ENCODE data around the gene SYTL5.

Gene SYTL5

DNA sequence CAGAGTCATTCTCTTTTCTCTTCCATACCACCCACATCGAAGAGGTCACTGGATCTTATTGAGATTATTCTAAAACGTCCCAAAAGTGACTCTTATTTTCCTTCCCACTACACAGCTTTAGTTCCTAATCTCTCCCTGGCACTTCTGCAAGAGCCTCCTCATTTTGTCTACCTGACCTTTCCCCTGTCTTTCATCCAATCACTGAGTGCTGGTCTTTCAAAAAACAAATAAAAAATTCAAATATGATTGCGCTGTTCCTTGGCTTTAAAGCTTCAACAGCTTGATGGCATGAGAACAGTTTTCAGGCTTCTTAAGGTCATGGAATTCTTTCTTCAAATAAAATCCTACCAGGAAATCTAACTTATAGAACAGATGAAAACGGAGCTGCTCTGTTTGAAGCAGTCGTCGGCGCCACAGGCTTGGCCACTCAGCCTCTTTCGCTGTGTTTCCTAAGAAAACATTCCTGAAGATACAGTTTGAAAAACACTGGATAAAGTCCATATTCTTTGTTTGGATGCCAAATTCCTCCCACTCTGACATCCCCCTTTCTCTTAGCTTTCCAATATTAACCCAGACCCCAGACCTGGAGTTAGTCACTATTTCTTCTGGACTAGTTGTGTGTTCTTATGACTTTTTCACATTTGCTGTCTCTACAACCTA is 12.5 kb downstream of the SYTL5 start:
- peak; percentile 4 for DNase-seq (ENCODE audit: low read depth, low spot score)

- no peak for DNase-seq (ENCODE audit: low read depth, low spot score)
Measured at GRCh38 chrX:38028300-38028699, 21.9 kb downstream of the SYTL5 start.

GRCh38 chrX:38036466-38036865 is 30.1 kb downstream of the SYTL5 start:
- no peak for DNase-seq (ENCODE audit: low read depth, low spot score)

DNA sequence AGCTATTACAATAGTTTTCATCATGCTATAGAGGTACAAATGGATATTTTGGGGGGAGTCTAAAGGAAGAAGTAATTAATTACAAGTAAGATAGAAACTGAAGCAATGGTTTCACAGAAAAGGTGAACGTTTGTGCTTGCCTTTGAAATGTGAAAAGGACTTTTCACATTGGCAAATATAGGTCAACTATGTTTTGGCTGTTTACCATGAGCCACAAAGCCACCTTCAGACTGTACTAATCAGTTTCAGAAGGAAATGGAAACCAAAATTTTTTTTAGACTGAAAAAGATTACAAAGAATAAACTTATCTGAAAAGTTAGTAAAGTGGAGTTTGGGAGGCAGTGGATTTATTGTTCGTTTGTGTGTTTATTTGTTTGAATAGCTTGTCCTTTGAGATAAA is 32.1 kb downstream of the SYTL5 start:
- no peak for DNase-seq (ENCODE audit: low read depth, low spot score)

DNA sequence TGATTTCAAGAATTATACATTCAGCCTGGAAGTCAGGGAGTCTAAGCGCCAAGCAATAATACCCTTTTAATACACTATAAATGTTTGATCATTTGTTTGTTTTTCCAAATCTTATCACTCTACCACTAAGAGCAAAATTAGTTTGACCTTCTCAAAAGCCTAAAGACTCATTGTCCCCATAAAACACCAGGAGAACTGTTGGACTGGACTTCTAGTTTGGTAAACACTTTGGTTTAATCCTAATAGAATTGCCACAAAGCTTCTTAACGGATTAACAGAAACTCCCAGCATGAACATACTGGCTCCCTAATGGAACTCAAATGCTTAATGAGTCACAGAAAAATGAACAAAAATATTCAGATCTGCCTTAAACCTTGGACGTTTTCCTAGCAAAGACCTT is 34.9 kb downstream of the SYTL5 start:
- DNase-seq (ENCODE audit: low read depth, low spot score) = no peak

- no peak for DNase-seq (ENCODE audit: low read depth, low spot score)
Measured at GRCh38 chrX:38044701-38045100, 38.3 kb downstream of the SYTL5 start.

DNA sequence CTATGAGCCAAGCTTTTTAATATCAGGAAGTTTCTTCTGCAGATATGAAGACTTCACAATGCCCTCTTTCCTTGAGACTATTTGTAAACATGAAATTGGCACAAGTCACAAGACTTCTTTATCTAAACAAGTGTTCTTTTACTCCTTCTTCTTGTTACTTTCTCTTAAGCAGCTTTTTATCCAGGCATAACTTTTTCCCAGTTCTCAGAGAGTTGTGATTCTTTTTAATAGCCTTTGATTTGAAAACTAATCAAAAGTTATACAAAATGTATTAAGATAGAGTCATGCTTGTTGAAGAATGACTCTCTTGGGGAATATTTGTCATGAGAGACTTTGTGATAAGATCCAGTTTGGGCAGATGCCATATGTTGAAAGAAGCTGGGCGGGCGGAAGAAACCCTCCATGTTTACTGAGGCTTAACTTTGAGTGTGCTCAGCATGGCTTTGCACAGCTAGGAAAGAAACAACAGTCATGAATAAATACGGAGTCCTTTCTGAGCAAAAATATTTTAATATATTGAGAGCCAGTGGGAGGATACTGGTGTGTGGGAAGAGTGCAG is 39.3 kb downstream of the SYTL5 start:
- DNase-seq (ENCODE audit: low read depth, low spot score) = no peak

DNA sequence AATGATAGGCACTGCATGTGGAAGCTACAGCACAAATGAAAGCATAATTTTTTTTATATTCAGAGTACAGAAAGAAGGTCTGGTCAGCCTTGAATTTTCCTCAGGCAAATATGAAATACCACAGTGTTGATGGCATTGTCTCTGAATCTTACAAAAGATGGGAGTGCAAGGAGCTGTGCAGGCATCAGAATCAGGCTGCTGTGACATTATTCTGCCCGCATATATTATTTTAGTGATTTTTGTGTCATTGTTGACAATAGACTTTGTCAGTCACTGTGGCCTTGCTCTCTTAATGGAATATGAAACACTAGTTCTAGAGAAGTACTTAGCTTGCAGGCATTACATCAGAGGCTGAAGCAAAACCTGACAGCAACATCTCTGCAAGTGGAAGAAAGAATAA is 42.5 kb downstream of the SYTL5 start:
- no peak for DNase-seq (ENCODE audit: low read depth, low spot score)

- DNase-seq (ENCODE audit: low read depth, low spot score) = no peak
Measured at GRCh38 chrX:38050806-38051205, 44.5 kb downstream of the SYTL5 start.

GRCh38 chrX:38052096-38052495 is 45.7 kb downstream of the SYTL5 start:
- no peak for DNase-seq (ENCODE audit: low read depth, low spot score)

DNA sequence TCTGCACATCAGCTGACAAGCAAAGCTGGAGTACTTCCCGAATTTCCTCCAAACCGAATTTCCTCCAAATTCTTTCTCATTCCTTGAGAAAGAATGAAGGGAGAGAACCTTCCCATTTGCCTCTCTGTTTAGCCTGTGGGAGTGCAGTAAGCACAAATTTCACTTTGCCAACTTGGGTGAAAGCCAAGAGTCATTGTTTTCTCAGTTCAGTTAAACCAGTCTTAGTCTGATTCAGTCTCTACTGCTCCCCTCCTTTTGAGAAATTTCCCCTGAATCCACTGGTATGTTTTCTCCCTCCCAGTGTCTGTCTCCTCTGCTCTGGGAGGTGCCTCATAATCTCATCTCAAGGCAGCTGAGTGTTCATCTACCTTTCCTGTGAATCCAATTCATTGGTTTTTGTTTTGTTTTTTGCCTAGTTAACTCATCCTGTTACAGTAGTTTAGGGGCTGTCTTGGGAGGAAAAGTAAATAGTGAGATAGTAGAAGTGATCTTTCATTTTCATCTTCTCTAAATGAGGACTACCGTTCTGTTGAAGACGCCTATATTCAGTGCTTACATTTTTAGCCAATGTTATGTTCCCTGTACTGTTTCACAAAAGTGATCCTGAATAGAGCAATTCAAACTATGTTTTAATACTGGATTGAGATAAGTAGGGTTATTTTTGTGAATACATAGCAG is 49.0 kb downstream of the SYTL5 start:
- peak; percentile 11 for DNase-seq (ENCODE audit: low read depth, low spot score)

DNA sequence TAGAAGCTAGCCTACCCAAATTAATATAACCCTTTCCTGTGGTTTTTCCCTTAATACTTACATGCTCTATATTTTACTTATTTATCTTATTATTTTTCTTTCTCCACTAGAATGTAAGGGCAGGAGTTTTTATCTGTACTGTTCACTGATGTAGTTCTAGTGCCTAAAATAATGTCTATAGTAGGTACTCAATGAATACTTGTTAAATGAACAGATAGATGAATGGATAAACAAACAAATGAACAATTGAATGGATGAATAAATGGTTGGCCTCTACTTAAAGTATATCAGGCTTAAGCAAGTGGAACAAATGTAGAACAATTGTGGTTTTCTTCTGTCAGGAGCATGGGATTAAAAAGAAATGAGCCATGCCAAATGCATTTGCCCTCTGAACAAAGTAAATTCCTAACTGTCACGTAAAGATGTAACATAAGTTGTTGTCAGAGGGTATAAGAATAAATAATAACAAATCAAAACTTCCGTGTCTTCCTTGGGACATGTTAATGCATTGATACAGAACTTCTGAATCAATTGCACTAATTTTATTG is 54.1 kb downstream of the SYTL5 start:
- no peak for DNase-seq (ENCODE audit: low read depth, low spot score)

DNA sequence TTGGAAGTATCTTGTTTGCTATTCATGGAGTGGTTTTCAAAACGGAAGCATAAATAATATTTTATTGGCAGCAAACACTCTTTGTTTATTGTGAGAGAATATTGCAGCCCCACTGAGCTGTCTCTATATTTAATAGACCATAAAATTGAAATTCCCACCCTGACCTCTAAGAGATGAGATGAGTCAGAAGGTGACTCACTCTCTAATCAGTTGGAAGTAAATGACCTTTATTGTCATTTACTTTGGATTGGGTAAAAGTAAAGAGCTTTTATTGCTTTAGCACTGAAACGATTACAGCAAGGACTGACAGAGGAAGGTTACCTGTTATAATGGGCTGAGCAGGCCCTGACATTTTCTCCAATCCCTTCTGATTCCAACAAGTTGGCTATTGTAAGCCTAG is 55.0 kb downstream of the SYTL5 start:
- DNase-seq (ENCODE audit: low read depth, low spot score) = no peak

DNA sequence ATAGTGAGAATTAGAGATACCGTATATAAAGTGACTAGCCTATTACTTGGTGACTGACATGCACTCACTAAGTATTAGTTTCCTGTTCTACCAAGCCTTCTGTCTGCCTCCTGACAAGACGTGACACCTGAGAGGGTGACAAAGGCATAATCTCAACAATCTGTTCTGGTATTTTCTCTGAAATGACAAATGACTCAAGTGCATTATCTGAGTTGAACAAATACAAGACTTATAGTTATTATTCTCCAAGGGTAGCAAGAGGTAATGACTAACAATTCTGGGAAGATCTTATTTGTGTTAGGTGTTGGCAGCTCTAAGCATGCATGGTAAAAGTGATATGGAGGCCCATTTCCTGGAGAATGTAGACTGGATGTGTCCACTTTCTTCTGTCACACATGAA is 60.6 kb downstream of the SYTL5 start:
- no peak for DNase-seq (ENCODE audit: low read depth, low spot score)

- DNase-seq (ENCODE audit: low read depth, low spot score) = no peak
Measured at GRCh38 chrX:38069273-38069672, 62.9 kb downstream of the SYTL5 start.

DNA sequence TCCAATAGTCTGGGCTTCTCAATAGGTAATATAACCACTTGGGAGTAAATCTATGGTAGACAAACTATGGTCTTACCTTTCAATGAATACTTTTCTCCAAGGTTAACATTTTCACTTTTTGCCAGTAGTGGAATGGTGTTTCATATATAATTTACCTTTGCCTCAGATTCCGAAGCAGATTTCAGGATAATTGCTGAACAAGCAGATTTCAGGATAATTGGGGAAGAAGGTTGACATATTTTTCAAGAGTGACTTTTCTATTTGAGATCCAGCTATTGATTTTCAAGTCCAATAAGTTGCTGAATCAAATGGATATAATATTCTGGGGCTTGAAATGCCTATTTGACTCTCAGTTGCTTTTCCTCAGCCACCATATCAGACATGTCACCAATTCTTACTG is 63.6 kb downstream of the SYTL5 start:
- DNase-seq (ENCODE audit: low read depth, low spot score) = no peak

GRCh38 chrX:38079463-38079862 is 73.1 kb downstream of the SYTL5 start:
- DNase-seq (ENCODE audit: low read depth, low spot score) = no peak

- DNase-seq (ENCODE audit: low read depth, low spot score) = no peak
Measured at GRCh38 chrX:38080808-38081207, 74.5 kb downstream of the SYTL5 start.

DNA sequence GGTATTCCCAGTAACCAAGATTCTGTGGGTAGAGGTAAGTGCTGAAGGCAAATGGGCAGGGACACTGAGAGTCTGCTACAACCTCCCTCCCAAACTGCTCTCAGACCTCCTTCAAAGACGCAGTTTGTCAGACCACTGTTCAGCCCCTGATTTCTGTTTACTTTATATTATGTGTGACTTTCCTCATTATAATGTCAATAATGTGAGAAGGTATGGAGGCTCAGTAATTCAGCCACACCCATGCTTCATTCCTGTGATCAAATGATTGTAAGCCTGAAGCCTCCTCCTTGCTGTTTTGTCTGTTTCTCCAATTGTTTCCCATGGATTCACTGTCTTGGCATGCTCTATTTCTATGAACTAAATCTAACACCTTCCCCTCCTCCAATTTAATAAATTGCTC is 75.6 kb downstream of the SYTL5 start:
- DNase-seq (ENCODE audit: low read depth, low spot score) = no peak

DNA sequence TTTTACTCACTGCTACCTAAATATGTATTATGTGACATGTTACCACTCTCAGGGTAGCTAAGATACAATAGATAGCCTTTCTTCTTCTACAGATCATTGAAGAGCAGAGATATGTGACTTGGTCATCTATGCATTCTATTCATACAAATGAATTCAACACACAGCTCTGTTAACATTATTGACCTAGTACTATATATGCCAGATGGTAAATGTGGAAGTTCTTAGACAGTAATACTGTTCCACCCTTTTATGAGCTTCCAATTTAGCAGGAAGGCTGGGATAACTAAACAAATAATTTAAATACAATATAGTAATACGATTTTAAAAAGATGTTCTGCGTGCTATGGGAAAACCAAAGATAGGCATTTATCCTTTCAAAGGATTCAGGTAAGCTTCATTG is 76.0 kb downstream of the SYTL5 start:
- no peak for DNase-seq (ENCODE audit: low read depth, low spot score)

DNA sequence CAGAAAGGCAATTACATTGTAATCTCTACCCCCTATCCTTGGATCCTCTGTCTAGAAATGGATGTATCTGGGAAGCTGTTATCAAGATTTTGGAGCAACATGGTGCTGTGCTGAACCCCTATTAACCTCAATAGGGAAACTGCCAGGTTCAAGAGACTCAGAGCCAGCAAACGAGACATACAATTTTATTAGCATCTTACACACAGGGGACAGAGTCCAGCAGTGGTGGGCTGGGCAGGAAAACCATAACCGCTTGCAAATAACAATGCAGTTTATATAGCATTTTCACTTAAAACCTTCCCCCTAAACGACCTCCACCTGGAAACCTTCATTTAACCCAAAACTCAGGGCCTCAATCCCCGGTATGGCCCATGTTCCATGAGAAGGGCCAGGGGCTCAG is 79.5 kb downstream of the SYTL5 start:
- no peak for DNase-seq (ENCODE audit: low read depth, low spot score)

GRCh38 chrX:38086451-38087215 is 80.3 kb downstream of the SYTL5 start:
- DNase-seq (ENCODE audit: low read depth, low spot score) = no peak
